Mesendoderm (in vitro differentiated cells): ENCODE results near the gene ABCG2. TPM values are rescaled to one million over a fixed set of nuclear protein-coding genes. Genes with fewer than 3 reads are reported as not detected.
A peak's percentile ranks its signal among the peaks of the same experiment; 100 is the strongest.

Source experiments
- DNase-seq: peaks from one replicate; pipeline ENCODE4 v3.0.0; 2013
- H2AK5ac ChIP-seq: 2 replicates; pipeline ENCODE4 v1.6.1; 2013; ENCODE audit warnings: low read length, inconsistent platforms
- H2BK120ac ChIP-seq: 2 replicates; pipeline ENCODE4 v1.6.1; 2013; ENCODE audit warnings: low read depth, mild to moderate bottlenecking, low read length, moderate library complexity, mixed read lengths
- H2BK15ac ChIP-seq: replicated peaks from 2 replicates; pipeline ENCODE4 v1.6.1; 2013; ENCODE audit warnings: low read depth, mild to moderate bottlenecking, moderate library complexity
- H2BK5ac ChIP-seq: 2 replicates; pipeline ENCODE4 v1.6.1; 2013; ENCODE audit warnings: low read length, inconsistent platforms
- H3K18ac ChIP-seq: 2 replicates; pipeline ENCODE4 v1.6.1; 2013; ENCODE audit warnings: mild to moderate bottlenecking, low read length, mixed read lengths
- H3K23ac ChIP-seq: one replicate; pipeline ENCODE4 v1.6.1; 2013; ENCODE audit warnings: low read length
- H3K27ac ChIP-seq: 2 replicates; pipeline ENCODE4 v1.5.1; 2013; ENCODE audit warnings: low read depth, mild to moderate bottlenecking, inconsistent platforms, low read length, moderate library complexity
- H3K27me3 ChIP-seq: 2 replicates; pipeline ENCODE4 v1.6.1; 2013; ENCODE audit warnings: low read length, control low read depth, mild to moderate bottlenecking, inconsistent platforms; ENCODE audit not compliant: insufficient read depth, poor library complexity
- H3K36me3 ChIP-seq: 2 replicates; pipeline ENCODE4 v1.6.1; 2013; ENCODE audit warnings: low read length, inconsistent platforms; ENCODE audit not compliant: control insufficient read depth, insufficient read depth
- H3K4ac ChIP-seq: one replicate; pipeline ENCODE4 v1.6.1; 2013; ENCODE audit warnings: low read depth, mild to moderate bottlenecking, low read length, moderate library complexity
- H3K4me1 ChIP-seq: 2 replicates; pipeline ENCODE4 v1.6.1; 2013; ENCODE audit warnings: low read depth, low read length, inconsistent platforms; ENCODE audit not compliant: control insufficient read depth
- H3K4me2 ChIP-seq: 2 replicates; pipeline ENCODE4 v1.6.1; 2013; ENCODE audit warnings: low read length
- H3K4me3 ChIP-seq: 2 replicates; pipeline ENCODE4 v1.5.1; 2013; ENCODE audit warnings: mild to moderate bottlenecking, low read length
- H3K56ac ChIP-seq: one replicate; pipeline ENCODE4 v1.6.1; 2013; ENCODE audit warnings: low read length
- H3K79me1 ChIP-seq: 2 replicates; pipeline ENCODE4 v1.6.1; 2013; ENCODE audit warnings: low read length, inconsistent platforms
- H3K79me2 ChIP-seq: 2 replicates; pipeline ENCODE4 v1.6.1; 2013; ENCODE audit warnings: mild to moderate bottlenecking, low read length; ENCODE audit not compliant: control insufficient read depth, insufficient read depth
- H3K9ac ChIP-seq: 2 replicates; pipeline ENCODE4 v1.6.1; 2013; ENCODE audit warnings: low read length, inconsistent platforms
- H4K5ac ChIP-seq: one replicate; pipeline ENCODE4 v1.6.1; 2013; ENCODE audit warnings: low read length
- H4K8ac ChIP-seq: one replicate; pipeline ENCODE4 v1.6.1; 2013; ENCODE audit warnings: low read depth, mild to moderate bottlenecking, control low read depth, low read length, moderate library complexity
- WGBS: extraction: QIAGEN DNeasy Blood & Tissue Kit; methylation state at CpG from one replicate; pipeline ENCODE4 v1.1.7; 2013; ENCODE audit warnings: low lambda C conversion rate, missing lambda C conversion rate; ENCODE audit not compliant: insufficient coverage; ENCODE audit errors: extremely low coverage; 5-methylcytosine and 5-hydroxymethylcytosine counted together
- polyA plus RNA-seq, 2 experiments: library from polyadenylated mRNA; stranded (reverse); fragments of 200-250 nt; gene quantifications; one replicate each; pipeline ENCODE4 v1.2.3, GENCODE V29; 2013

ABCG2 gene
- 19.2 TPM for polyA plus RNA-seq (2013, experiment 1 of 2)
- polyA plus RNA-seq (2013, experiment 2 of 2): 19.5 TPM

GRCh38 chr4:88158489-88159228 lies at the start of gene ABCG2:
ABCG2 (minus strand) TSS chr4:88158639; CDS start chr4:88139995, 18,644 bp downstream.
- peak within 1 kb of the TSS; percentile 82 for H3K9ac ChIP-seq
- peak within 1 kb of the TSS; percentile 60 for H3K4me3 ChIP-seq
- peak within 1 kb of the TSS; percentile 92 for H3K27ac ChIP-seq
- H3K79me2 ChIP-seq: peaks cover 2% of the 10 kb centered on the region
- H3K4me2 ChIP-seq: peak within 1 kb of the TSS; percentile 92
- no peak within 1 kb of the TSS for H4K8ac ChIP-seq
- H3K79me1 ChIP-seq: no peaks in the 10 kb centered on the region
- no peaks in the 10 kb centered on the region for H3K27me3 ChIP-seq
- WGBS: no CpG with 5 or more reads among the region's 70 CpGs
- peak within 1 kb of the TSS; percentile 82 for H2BK5ac ChIP-seq
- H2AK5ac ChIP-seq: no peak within 1 kb of the TSS
- no peak within 1 kb of the TSS for H2BK15ac ChIP-seq
- peak within 1 kb of the TSS; percentile 81 for H3K18ac ChIP-seq
- H4K5ac ChIP-seq: no peak within 1 kb of the TSS
- peak within 1 kb of the TSS; percentile 95 for H3K56ac ChIP-seq
- H3K23ac ChIP-seq: peak within 1 kb of the TSS; percentile 68
- no peaks in the 10 kb centered on the region for H3K4me1 ChIP-seq
- H3K4ac ChIP-seq: peak within 1 kb of the TSS; percentile 59
- H2BK120ac ChIP-seq: no peak within 1 kb of the TSS
- no peaks in the 10 kb centered on the region for H3K36me3 ChIP-seq
- DNase-seq: peak; percentile 94

GRCh38 chr4:88208156-88208555 lies 49.7 kb upstream of the ABCG2 start:
- Histone ChIP-seq H3K18ac (no peak overlapping the region), H2BK120ac (no peak overlapping the region), H3K36me3 (no peaks in the 10 kb centered on the region), H3K4me2 (no peak overlapping the region), H3K9ac (no peak overlapping the region), H4K5ac (no peak overlapping the region), H3K4me1 (no peaks in the 10 kb centered on the region), H3K4me3 (no peak overlapping the region), H3K27me3 (no peaks in the 10 kb centered on the region), H3K79me2 (no peaks in the 10 kb centered on the region), H3K56ac (no peak overlapping the region), H3K23ac (no peak overlapping the region), H2AK5ac (no peak overlapping the region), H3K79me1 (no peaks in the 10 kb centered on the region), H3K27ac (no peak overlapping the region), H3K4ac (no peak overlapping the region), H4K8ac (no peak overlapping the region), H2BK5ac (no peak overlapping the region), H2BK15ac (no peak overlapping the region)
- no peak for DNase-seq
- no CpG with 5 or more reads among the region's 4 CpGs for WGBS

GRCh38 chr4:88207171-88207570 lies 48.7 kb upstream of the ABCG2 start:
- WGBS: no CpG with 5 or more reads among the region's 4 CpGs
- Histone ChIP-seq H3K56ac (no peak overlapping the region), H3K23ac (no peak overlapping the region), H3K9ac (no peak overlapping the region), H4K8ac (no peak overlapping the region), H3K4ac (no peak overlapping the region), H2BK15ac (no peak overlapping the region), H2BK120ac (no peak overlapping the region), H3K79me1 (no peaks in the 10 kb centered on the region), H3K4me2 (no peak overlapping the region), H3K18ac (no peak overlapping the region), H3K27me3 (no peaks in the 10 kb centered on the region), H3K36me3 (no peaks in the 10 kb centered on the region), H2BK5ac (no peak overlapping the region), H3K27ac (no peak overlapping the region), H3K4me1 (no peaks in the 10 kb centered on the region), H3K4me3 (no peak overlapping the region), H4K5ac (no peak overlapping the region), H2AK5ac (no peak overlapping the region), H3K79me2 (no peaks in the 10 kb centered on the region)
- no peak for DNase-seq

GRCh38 chr4:88204882-88205281 lies 46.4 kb upstream of the ABCG2 start:
- WGBS: no CpG with 5 or more reads among the region's 1 CpG
- Histone ChIP-seq H2BK120ac (no peak overlapping the region), H2BK5ac (no peak overlapping the region), H3K4me3 (no peak overlapping the region), H3K4me2 (no peak overlapping the region), H3K18ac (no peak overlapping the region), H4K5ac (no peak overlapping the region), H3K9ac (no peak overlapping the region), H3K23ac (no peak overlapping the region), H3K27me3 (no peaks in the 10 kb centered on the region), H3K79me2 (no peaks in the 10 kb centered on the region), H3K36me3 (no peaks in the 10 kb centered on the region), H4K8ac (no peak overlapping the region), H2BK15ac (no peak overlapping the region), H3K27ac (no peak overlapping the region), H2AK5ac (no peak overlapping the region), H3K79me1 (no peaks in the 10 kb centered on the region), H3K4ac (no peak overlapping the region), H3K4me1 (no peaks in the 10 kb centered on the region), H3K56ac (no peak overlapping the region)
- no peak for DNase-seq

- Histone ChIP-seq H2BK15ac (no peak overlapping the region), H4K5ac (no peak overlapping the region), H3K79me1 (no peaks in the 10 kb centered on the region), H3K27me3 (no peaks in the 10 kb centered on the region), H3K23ac (no peak overlapping the region), H3K4me2 (no peak overlapping the region), H3K9ac (no peak overlapping the region), H2AK5ac (no peak overlapping the region), H3K4me3 (no peak overlapping the region), H3K4me1 (no peaks in the 10 kb centered on the region), H3K79me2 (no peaks in the 10 kb centered on the region), H2BK120ac (no peak overlapping the region), H4K8ac (no peak overlapping the region), H3K4ac (no peak overlapping the region), H3K56ac (no peak overlapping the region), H3K36me3 (no peaks in the 10 kb centered on the region), H3K27ac (no peak overlapping the region), H3K18ac (no peak overlapping the region), H2BK5ac (no peak overlapping the region)
- no CpG with 5 or more reads among the region's 6 CpGs for WGBS
- no peak for DNase-seq
These were observed 44.0 kb upstream of the ABCG2 start for GRCh38 chr4:88202443-88202842.

GRCh38 chr4:88200186-88200585 lies 41.7 kb upstream of the ABCG2 start:
- no peak overlapping the region for H3K23ac ChIP-seq
- WGBS: no CpG with 5 or more reads among the region's 1 CpG

More at GRCh38 chr4:88200186-88200585, 41.7 kb upstream of the ABCG2 start:
- Histone ChIP-seq H3K36me3 (no peaks in the 10 kb centered on the region), H3K27me3 (no peaks in the 10 kb centered on the region), H3K18ac (no peak overlapping the region), H3K9ac (no peak overlapping the region), H4K8ac (no peak overlapping the region), H4K5ac (no peak overlapping the region), H2BK15ac (no peak overlapping the region), H3K4me2 (no peak overlapping the region), H3K27ac (no peak overlapping the region), H2AK5ac (no peak overlapping the region), H3K4me1 (peaks cover 3% of the 10 kb centered on the region), H2BK120ac (no peak overlapping the region), H3K4me3 (no peak overlapping the region), H3K56ac (no peak overlapping the region), H2BK5ac (no peak overlapping the region), H3K4ac (no peak overlapping the region), H3K79me1 (no peaks in the 10 kb centered on the region), H3K79me2 (no peaks in the 10 kb centered on the region)
- no peak for DNase-seq
